Measurements from ENCODE around the gene MSRB3. TPM values are rescaled to one million over a fixed set of nuclear protein-coding genes. Genes with fewer than 3 reads are reported as not detected.

Gene MSRB3
- total RNA-seq, 1 experiment from 2014 or later: 1.1 TPM

DNA sequence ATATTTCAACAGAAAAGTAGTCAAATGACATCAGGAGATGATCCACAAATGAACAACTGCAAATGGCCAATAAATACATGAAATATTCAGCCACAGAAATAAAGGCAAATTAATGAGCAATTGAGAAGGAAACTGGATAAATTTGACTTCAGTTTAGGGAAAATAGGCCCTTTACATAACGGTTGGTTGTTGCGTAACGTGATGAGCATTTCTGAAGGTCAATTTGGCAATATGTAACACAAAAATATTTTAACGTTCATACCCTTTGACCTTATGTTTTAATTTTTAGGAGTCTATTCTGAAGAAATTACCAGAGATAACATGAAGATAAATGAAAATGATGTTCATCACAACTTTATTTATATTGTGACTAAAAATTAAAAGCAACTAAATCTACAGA lies 14.7 kb upstream of the MSRB3 start:
- Histone ChIP-seq H2BK5ac (ENCODE audit: insufficient read length, low read length) (no peak overlapping the region), H4K8ac (replicated peaks; ENCODE audit: insufficient read length, low read depth, low read length) (no peak overlapping the region), H3K27ac (ENCODE audit: insufficient read length, low read depth, low read length) (no peak overlapping the region), H4K5ac (ENCODE audit: insufficient read length, low read depth, low read length) (no peak overlapping the region), H3K4me1 (ENCODE audit: insufficient read depth, low read length) (no peaks in the 10 kb centered on the region), H2AK5ac (ENCODE audit: insufficient read length, low read length) (no peak overlapping the region), H2BK120ac (ENCODE audit: low read depth, low read length, poor library complexity, severe bottlenecking) (no peak overlapping the region), H2BK20ac (ENCODE audit: low read depth, low read length, poor library complexity, severe bottlenecking) (no peak overlapping the region), H3K14ac (ENCODE audit: insufficient read depth, low read length) (no peak overlapping the region), H3K23ac (ENCODE audit: insufficient read length, low read depth, low read length) (no peak overlapping the region), H2BK15ac (ENCODE audit: low read depth, low read length) (no peak overlapping the region), H3K18ac (ENCODE audit: insufficient read length, low read depth, low read length) (no peak overlapping the region), H3K79me2 (ENCODE audit: insufficient read depth, low read length) (no peaks in the 10 kb centered on the region), H4K20me1 (ENCODE audit: control insufficient read depth, insufficient read depth, insufficient read length) (no peaks in the 10 kb centered on the region), H3K56ac (ENCODE audit: insufficient read length, low read depth, low read length) (no peak overlapping the region), H3T11ph (ENCODE audit: low read length) (no peak overlapping the region), H4K91ac (ENCODE audit: insufficient read length, low read depth, low read length) (no peak overlapping the region), H3K9me3 (ENCODE audit: control insufficient read depth, low read depth, low read length) (no peaks in the 10 kb centered on the region), H3K79me1 (ENCODE audit: insufficient read depth, low read depth, low read length, poor library complexity, severe bottlenecking) (no peaks in the 10 kb centered on the region), H3K27me3 (ENCODE audit: insufficient read depth, low read length) (no peaks in the 10 kb centered on the region), H3K4me2 (ENCODE audit: insufficient read depth, insufficient read length, low read length) (no peak overlapping the region), H3K23me2 (ENCODE audit: insufficient read length, low read depth, low read length, poor library complexity, severe bottlenecking) (no peaks in the 10 kb centered on the region), H3K4ac (ENCODE audit: low read depth, low read length) (no peak overlapping the region), H3K9ac (ENCODE audit: extremely low read depth, insufficient read length, low read length) (no peak overlapping the region), H2BK12ac (ENCODE audit: insufficient read length, low read depth, low read length) (no peak overlapping the region), H2AFZ (ENCODE audit: low read length) (no peak overlapping the region)
- Mint-ChIP-seq H3K4me3 (no peak overlapping the region), H3K36me3 (ENCODE audit: insufficient read depth in 1 of 3, low read depth in 3 of 3) (no peaks in the 10 kb centered on the region), H3K4me1 (no peaks in the 10 kb centered on the region; a peak in 1 of 4 replicates), H3K27ac (no peak overlapping the region), H3K9me3 (no peaks in the 10 kb centered on the region), H3K27me3 (ENCODE audit: low read depth) (no peaks in the 10 kb centered on the region; the same call in 1 of the 2 replicates)
- DNase-seq: no peak
- no CpG with 5 or more reads among the region's 4 CpGs for WGBS (ENCODE audit: extremely low coverage, insufficient read length, low lambda C conversion rate)
- TF ChIP-seq, protein P1, sequence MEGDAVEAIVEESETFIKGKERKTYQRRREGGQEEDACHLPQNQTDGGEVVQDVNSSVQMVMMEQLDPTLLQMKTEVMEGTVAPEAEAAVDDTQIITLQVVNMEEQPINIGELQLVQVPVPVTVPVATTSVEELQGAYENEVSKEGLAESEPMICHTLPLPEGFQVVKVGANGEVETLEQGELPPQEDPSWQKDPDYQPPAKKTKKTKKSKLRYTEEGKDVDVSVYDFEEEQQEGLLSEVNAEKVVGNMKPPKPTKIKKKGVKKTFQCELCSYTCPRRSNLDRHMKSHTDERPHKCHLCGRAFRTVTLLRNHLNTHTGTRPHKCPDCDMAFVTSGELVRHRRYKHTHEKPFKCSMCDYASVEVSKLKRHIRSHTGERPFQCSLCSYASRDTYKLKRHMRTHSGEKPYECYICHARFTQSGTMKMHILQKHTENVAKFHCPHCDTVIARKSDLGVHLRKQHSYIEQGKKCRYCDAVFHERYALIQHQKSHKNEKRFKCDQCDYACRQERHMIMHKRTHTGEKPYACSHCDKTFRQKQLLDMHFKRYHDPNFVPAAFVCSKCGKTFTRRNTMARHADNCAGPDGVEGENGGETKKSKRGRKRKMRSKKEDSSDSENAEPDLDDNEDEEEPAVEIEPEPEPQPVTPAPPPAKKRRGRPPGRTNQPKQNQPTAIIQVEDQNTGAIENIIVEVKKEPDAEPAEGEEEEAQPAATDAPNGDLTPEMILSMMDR (conservative IDR thresholded peaks at IDR 0.05): no peak
